Neural crest cell (in vitro differentiated cells): ENCODE results near the gene TENT4B. TPM values are rescaled to one million over a fixed set of nuclear protein-coding genes. Genes with fewer than 3 reads are reported as not detected.
"Not testable (repeated sequence)": the region's sequence is repeated elsewhere in the genome, so short reads cannot be mapped to it uniquely, and the experiment has no call there.

Experiments
- DNase-seq: peaks from one replicate; pipeline ENCODE4 v3.0.0; 2021; ENCODE audit warnings: low read depth, mixed read lengths, low spot score
- H3K27ac Mint-ChIP-seq: one replicate; pipeline ENCODE4 v1.8.0; 2021; ENCODE audit warnings: mild to moderate bottlenecking, mixed read lengths; ENCODE audit not compliant: unreplicated experiment
- H3K27me3 Mint-ChIP-seq: 2 replicates; pipeline ENCODE4 v1.8.0; 2021; ENCODE audit warnings: low read depth, mild to moderate bottlenecking, mixed read lengths
- H3K36me3 Mint-ChIP-seq: 2 replicates; pipeline ENCODE4 v1.8.0; 2021; ENCODE audit warnings: low read depth, mild to moderate bottlenecking, mixed read lengths
- H3K4me1 Mint-ChIP-seq: 2 replicates; pipeline ENCODE4 v1.8.0; 2021; ENCODE audit warnings: mixed read lengths
- H3K4me3 Mint-ChIP-seq: one replicate; pipeline ENCODE4 v1.8.0; 2021; ENCODE audit warnings: mild to moderate bottlenecking, mixed read lengths
- H3K9me3 Mint-ChIP-seq: 2 replicates; pipeline ENCODE4 v1.8.0; 2021; ENCODE audit warnings: mixed read lengths
- total RNA-seq: library from RNA; stranded (reverse); gene quantifications from 2 replicates; pipeline ENCODE4 v1.2.1, GENCODE V29; 2021
- TF ChIP-seq, protein P1 (sequence below): fragments of 200-600 bp; sonication (generic); conservative IDR thresholded peaks from 2 replicates; pipeline ENCODE4 v1.5.0; 2021; ENCODE audit warnings: antibody characterized with exemption, mild to moderate bottlenecking

The TENT4B gene
- total RNA-seq, 1 donor from 2014 or later: 12.5 TPM

- H3K9me3 Mint-ChIP-seq: no peaks in the 10 kb centered on the region
- DNase-seq: no peak
- H3K27me3 Mint-ChIP-seq: peaks cover 6% of the 10 kb centered on the region
- no peaks in the 10 kb centered on the region for H3K4me1 Mint-ChIP-seq
- TF ChIP-seq, protein P1, sequence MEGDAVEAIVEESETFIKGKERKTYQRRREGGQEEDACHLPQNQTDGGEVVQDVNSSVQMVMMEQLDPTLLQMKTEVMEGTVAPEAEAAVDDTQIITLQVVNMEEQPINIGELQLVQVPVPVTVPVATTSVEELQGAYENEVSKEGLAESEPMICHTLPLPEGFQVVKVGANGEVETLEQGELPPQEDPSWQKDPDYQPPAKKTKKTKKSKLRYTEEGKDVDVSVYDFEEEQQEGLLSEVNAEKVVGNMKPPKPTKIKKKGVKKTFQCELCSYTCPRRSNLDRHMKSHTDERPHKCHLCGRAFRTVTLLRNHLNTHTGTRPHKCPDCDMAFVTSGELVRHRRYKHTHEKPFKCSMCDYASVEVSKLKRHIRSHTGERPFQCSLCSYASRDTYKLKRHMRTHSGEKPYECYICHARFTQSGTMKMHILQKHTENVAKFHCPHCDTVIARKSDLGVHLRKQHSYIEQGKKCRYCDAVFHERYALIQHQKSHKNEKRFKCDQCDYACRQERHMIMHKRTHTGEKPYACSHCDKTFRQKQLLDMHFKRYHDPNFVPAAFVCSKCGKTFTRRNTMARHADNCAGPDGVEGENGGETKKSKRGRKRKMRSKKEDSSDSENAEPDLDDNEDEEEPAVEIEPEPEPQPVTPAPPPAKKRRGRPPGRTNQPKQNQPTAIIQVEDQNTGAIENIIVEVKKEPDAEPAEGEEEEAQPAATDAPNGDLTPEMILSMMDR: no peak
- H3K27ac Mint-ChIP-seq: no peak overlapping the region
- H3K4me3 Mint-ChIP-seq: no peak overlapping the region
- H3K36me3 Mint-ChIP-seq: no peaks in the 10 kb centered on the region
Observed at GRCh38 chr16:50234771-50235556, 81.9 kb downstream of the TENT4B start.

DNA sequence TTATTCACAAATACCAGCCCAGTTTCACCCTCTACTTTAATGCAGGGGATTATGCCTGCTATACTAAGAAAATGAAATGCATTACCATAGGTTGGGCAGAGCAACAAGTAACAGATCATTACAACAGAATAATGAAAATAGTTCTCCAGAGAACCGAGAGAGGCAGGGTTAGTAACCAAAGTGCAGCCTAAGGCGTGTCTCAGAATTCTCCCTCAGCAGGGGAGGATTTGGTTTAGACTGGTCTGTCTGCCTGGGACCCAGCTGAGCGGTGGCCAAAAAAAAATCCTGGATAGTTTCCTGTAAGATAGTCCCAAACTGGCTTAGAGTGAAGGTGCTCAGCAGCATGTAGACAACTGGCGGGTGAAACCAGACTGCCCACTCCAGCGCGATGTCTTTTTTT lies 82.5 kb downstream of the TENT4B start:
- Mint-ChIP-seq H3K4me1 (no peaks in the 10 kb centered on the region), H3K9me3 (no peaks in the 10 kb centered on the region), H3K4me3 (no peak overlapping the region), H3K27ac (no peak overlapping the region), H3K27me3 (peaks cover 11% of the 10 kb centered on the region), H3K36me3 (no peaks in the 10 kb centered on the region)
- TF ChIP-seq, protein P1: no peak
- DNase-seq: no peak

GRCh38 chr16:50238314-50238713 lies 85.2 kb downstream of the TENT4B start:
- H3K36me3 Mint-ChIP-seq: no peaks in the 10 kb centered on the region
- DNase-seq: no peak

DNA sequence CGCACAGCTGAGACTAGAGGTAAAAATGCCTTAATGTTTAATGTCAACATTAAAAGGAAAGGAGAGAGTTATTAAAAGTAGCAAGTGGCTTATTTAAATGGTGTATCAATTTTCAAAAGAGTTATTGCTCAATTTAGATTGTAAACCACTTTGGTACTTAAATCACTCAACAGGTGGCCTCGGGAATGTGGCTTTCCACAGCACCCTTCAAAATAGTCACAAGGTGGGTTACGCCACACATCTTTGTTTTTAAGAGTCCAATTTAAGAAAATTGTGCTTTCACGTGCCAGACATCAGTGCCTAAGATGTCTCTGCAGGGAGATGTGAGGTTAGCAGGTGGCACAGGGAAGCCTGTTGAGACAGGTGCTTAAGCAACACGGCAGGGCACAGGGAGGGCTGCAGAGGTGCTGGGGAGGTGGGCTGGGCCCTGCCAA lies 85.8 kb downstream of the TENT4B start:
- H3K36me3 Mint-ChIP-seq: no peaks in the 10 kb centered on the region
- TF ChIP-seq, protein P1: no peak
- H3K27ac Mint-ChIP-seq: no peak overlapping the region
- H3K9me3 Mint-ChIP-seq: no peaks in the 10 kb centered on the region
- H3K27me3 Mint-ChIP-seq: peaks cover 31% of the 10 kb centered on the region
- DNase-seq: no peak
- no peak overlapping the region for H3K4me3 Mint-ChIP-seq
- H3K4me1 Mint-ChIP-seq: no peaks in the 10 kb centered on the region

More at GRCh38 chr16:50238314-50238713, 85.2 kb downstream of the TENT4B start:
- TF ChIP-seq, protein P1: no peak
- H3K4me3 Mint-ChIP-seq: no peak overlapping the region
- no peaks in the 10 kb centered on the region for H3K4me1 Mint-ChIP-seq
- H3K27ac Mint-ChIP-seq: no peak overlapping the region
- H3K27me3 Mint-ChIP-seq: peaks cover 27% of the 10 kb centered on the region
- H3K9me3 Mint-ChIP-seq: no peaks in the 10 kb centered on the region

DNA sequence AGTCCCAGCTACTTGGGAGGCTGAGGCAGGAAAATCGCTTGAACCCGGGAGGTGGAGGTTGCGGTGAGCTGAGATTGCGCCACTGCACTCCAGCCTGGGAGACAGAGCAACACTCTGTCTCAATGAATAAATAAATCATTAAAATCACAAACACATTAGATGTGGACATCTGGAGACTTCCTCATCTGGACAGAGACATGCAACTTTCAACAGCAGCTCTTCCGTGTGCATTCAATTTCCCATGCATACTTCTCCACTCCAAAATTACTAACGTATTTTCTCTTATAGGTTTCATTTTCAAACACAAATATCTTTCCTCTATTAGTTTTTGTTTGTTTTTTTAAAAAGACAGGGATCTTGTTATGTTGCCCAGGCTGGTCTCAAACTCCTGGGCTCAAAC lies 89.9 kb downstream of the TENT4B start:
- not testable (repeated sequence) for DNase-seq, H3K36me3 Mint-ChIP-seq, H3K4me1 Mint-ChIP-seq, H3K4me3 Mint-ChIP-seq, H3K27ac Mint-ChIP-seq, H3K9me3 Mint-ChIP-seq
- H3K27me3 Mint-ChIP-seq: peaks cover 51% of the 10 kb centered on the region

DNA sequence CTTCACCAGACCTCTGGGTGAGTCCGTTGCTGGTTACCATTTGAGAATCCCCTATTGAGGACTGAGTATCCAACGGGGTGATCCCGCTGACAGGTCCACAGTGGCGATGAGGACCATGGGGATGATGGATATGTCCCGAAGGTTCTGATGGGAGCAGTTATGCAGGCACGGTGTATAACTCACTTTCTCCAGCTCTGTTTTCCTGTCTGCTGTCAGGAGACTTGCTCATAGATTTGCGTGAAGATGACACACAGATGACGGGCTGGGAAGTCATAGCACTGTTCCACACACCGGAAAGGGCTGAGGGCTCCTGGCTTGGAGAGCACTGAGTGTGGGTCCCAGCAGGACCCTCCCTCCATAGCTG lies 91.0 kb downstream of the TENT4B start:
- DNase-seq: no peak
- Mint-ChIP-seq H3K4me3 (no peak overlapping the region), H3K4me1 (peaks cover 8% of the 10 kb centered on the region), H3K9me3 (no peaks in the 10 kb centered on the region), H3K27me3 (peaks cover 51% of the 10 kb centered on the region), H3K36me3 (no peaks in the 10 kb centered on the region), H3K27ac (no peak overlapping the region)
- TF ChIP-seq, protein P1: no peak
